ENCODE measurements around the gene DDAH1. TPM values are rescaled to one million over a fixed set of nuclear protein-coding genes. Genes with fewer than 3 reads are reported as not detected.

The DDAH1 gene
- total RNA-seq, 1 donor from 2014 or later: 12.0 TPM

DNA sequence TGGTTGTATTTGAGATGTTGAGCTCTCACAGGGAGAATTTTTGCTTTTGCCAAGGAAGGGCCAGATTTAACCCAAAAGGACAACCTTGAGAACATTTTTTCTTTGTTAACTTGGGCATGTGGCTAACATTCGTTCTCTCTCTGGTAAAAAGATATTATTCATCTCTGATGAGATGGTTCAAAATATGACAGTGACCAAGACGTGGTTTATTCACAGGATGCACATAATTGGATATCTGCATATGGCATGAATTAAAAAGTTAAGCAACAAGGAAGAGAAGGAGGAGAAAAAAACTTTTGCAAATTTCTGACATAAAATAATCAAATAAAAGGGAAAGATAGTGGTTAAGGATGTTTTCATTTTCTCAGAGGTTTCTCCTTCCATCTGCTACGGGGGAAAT lies 145.5 kb downstream of the DDAH1 start:
- Histone ChIP-seq H3K4me3 (ENCODE audit: low read length in 3 of 3) (no peak overlapping the region), H3K36me3 (ENCODE audit: control insufficient read depth in 3 of 3, insufficient read depth in 3 of 3, low read length in 3 of 3) (no peaks in the 10 kb centered on the region), H3K27ac (ENCODE audit: low read depth, low read length) (no peak overlapping the region), H3K9me3 (ENCODE audit: control insufficient read depth in 3 of 3, low read length in 3 of 3) (no peaks in the 10 kb centered on the region), H3K9ac (ENCODE audit: low read depth in 1 of 3, low read length in 3 of 3) (no peak overlapping the region), H3K4me1 (ENCODE audit: control insufficient read depth in 3 of 3, insufficient read depth in 3 of 3, low read length in 3 of 3) (peaks cover 11 to 17% (median 15%) of the 10 kb centered on the region in 3 donors), H3K27me3 (ENCODE audit: control insufficient read depth in 3 of 3, insufficient read depth in 3 of 3, low read length in 3 of 3) (no peaks in the 10 kb centered on the region)

DNA sequence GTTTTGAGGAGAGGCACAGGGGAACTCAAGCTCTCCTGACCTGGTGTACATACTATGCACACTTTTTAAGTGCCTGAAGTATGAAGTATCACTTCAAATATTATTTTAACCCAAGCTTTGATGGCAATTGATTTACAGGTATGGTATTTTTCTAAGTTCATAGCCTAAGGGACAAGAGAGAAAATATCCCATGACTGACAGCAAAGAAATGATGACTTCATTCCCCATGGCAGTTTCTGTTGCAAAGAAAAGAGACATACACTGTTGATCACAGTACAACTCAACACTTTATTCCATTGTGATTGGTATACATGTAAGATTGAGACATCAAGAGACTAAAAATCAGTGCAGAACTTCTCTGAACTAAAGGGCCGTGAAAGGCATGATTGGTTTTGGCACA lies 146.7 kb downstream of the DDAH1 start:
- Histone ChIP-seq H3K4me3 (ENCODE audit: low read length in 3 of 3) (no peak overlapping the region), H3K4me1 (ENCODE audit: control insufficient read depth in 3 of 3, insufficient read depth in 3 of 3, low read length in 3 of 3) (peaks cover 20 to 29% (median 25%) of the 10 kb centered on the region in 3 donors), H3K9ac (ENCODE audit: low read depth in 1 of 3, low read length in 3 of 3) (no peak overlapping the region), H3K9me3 (ENCODE audit: control insufficient read depth in 3 of 3, low read length in 3 of 3) (no peaks in the 10 kb centered on the region), H3K27ac (ENCODE audit: low read depth, low read length) (no peak overlapping the region), H3K36me3 (ENCODE audit: control insufficient read depth in 3 of 3, insufficient read depth in 3 of 3, low read length in 3 of 3) (no peaks in the 10 kb centered on the region), H3K27me3 (ENCODE audit: control insufficient read depth in 3 of 3, insufficient read depth in 3 of 3, low read length in 3 of 3) (no peaks in the 10 kb centered on the region)

DNA sequence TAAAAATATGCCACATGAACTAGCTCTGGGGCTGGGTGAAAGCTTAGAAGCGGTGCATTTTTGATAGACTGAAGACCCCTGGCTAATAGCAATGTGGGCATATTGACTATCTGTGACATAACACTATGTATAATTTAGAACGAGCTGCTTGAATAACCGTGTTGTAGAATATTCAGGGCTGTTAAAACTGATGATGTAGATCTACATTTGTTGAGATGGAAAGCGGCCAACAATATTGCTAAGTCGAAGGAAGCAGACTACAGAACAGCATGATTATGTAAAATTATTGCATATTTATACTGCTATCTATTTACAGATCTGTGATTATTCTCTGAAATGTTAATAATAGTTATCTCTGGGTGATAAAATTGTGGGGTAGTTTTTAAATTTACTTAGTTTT lies 147.4 kb downstream of the DDAH1 start:
- Histone ChIP-seq H3K4me3 (ENCODE audit: low read length in 3 of 3) (no peak overlapping the region), H3K9me3 (ENCODE audit: control insufficient read depth in 3 of 3, low read length in 3 of 3) (no peaks in the 10 kb centered on the region), H3K9ac (ENCODE audit: low read depth in 1 of 3, low read length in 3 of 3) (no peak overlapping the region), H3K27me3 (ENCODE audit: control insufficient read depth in 3 of 3, insufficient read depth in 3 of 3, low read length in 3 of 3) (no peaks in the 10 kb centered on the region), H3K27ac (ENCODE audit: low read depth, low read length) (no peak overlapping the region), H3K36me3 (ENCODE audit: control insufficient read depth in 3 of 3, insufficient read depth in 3 of 3, low read length in 3 of 3) (no peaks in the 10 kb centered on the region), H3K4me1 (ENCODE audit: control insufficient read depth in 3 of 3, insufficient read depth in 3 of 3, low read length in 3 of 3) (peaks cover 20 to 29% (median 28%) of the 10 kb centered on the region in 3 donors)

DNA sequence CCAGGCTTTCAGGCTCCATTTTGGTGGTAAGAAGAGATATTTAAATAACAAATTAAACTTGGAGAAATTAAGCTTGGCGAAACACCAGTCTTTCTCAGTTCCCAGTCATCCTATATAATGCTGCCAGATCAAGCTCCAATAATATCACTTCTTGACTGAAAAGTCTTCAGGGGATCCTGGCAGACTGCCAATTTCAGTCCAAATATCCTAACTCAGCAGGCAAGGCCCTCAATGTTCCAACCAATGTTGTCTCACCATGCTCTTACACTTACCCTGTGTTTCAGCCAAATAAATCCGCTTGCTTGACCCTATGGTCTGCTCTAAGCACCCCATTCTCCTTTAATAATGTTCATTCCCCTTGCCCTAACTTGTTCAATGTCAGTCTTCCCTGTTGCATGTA lies 148.6 kb downstream of the DDAH1 start:
- peak overlapping the region; percentile 90 for H3K27ac ChIP-seq (ENCODE audit: low read depth, low read length)
- peaks cover 20 to 33% (median 29%) of the 10 kb centered on the region in 3 donors for H3K4me1 ChIP-seq (ENCODE audit: control insufficient read depth in 3 of 3, insufficient read depth in 3 of 3, low read length in 3 of 3)
- no peaks in the 10 kb centered on the region for H3K9me3 ChIP-seq (ENCODE audit: control insufficient read depth in 3 of 3, low read length in 3 of 3)
- no peaks in the 10 kb centered on the region for H3K36me3 ChIP-seq (ENCODE audit: control insufficient read depth in 3 of 3, insufficient read depth in 3 of 3, low read length in 3 of 3)
- no peak overlapping the region for H3K9ac ChIP-seq (ENCODE audit: low read depth in 1 of 3, low read length in 3 of 3)
- no peak overlapping the region for H3K4me3 ChIP-seq (ENCODE audit: low read length in 3 of 3)
- no peaks in the 10 kb centered on the region for H3K27me3 ChIP-seq (ENCODE audit: control insufficient read depth in 3 of 3, insufficient read depth in 3 of 3, low read length in 3 of 3)

DNA sequence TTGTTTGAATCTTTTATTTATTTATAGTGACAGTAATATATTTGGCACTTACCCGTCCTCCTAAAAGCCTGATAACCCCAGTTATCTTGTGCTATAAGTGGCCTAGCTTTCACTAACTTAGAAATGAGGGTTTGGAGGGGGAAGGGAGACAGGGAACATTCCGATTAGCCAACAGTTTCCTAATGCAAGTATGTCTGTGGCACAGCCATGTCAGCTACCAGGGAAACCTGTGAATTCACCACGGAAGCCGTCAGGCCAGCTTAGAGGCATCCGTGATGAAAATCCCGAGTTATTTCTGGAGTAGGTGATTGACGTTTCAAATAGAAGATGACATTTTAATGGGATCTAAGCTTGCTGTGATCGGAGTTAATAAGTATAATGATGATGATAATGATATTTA lies 149.2 kb downstream of the DDAH1 start:
- Histone ChIP-seq H3K4me1 (ENCODE audit: control insufficient read depth in 3 of 3, insufficient read depth in 3 of 3, low read length in 3 of 3) (peaks cover 20 to 33% (median 29%) of the 10 kb centered on the region in 3 donors), H3K4me3 (ENCODE audit: low read length in 3 of 3) (no peak overlapping the region), H3K36me3 (ENCODE audit: control insufficient read depth in 3 of 3, insufficient read depth in 3 of 3, low read length in 3 of 3) (no peaks in the 10 kb centered on the region), H3K27me3 (ENCODE audit: control insufficient read depth in 3 of 3, insufficient read depth in 3 of 3, low read length in 3 of 3) (no peaks in the 10 kb centered on the region), H3K27ac (ENCODE audit: low read depth, low read length) (peak overlapping the region; percentile 90), H3K9me3 (ENCODE audit: control insufficient read depth in 3 of 3, low read length in 3 of 3) (no peaks in the 10 kb centered on the region), H3K9ac (ENCODE audit: low read depth in 1 of 3, low read length in 3 of 3) (peak overlapping the region in 1 of 3 donors; percentile 15)

DNA sequence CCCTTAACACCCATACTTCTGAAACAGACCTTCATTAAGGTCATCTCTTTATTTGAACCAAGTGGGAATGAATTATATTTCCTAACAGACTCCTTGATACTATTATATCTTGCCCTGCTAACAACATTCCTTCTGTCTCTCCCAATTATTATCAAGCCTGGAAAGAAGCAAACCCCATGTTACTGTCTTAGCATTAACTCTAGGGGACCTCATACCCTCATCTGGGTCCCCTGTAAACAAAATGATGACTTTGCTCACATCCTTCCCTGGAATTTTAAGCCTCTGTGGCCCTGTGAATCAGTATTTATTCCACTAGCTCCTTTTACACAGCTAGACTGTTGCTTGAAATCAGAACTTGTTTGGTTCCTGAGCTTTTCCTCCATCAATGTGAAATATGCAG lies 150.2 kb downstream of the DDAH1 start:
- no peak overlapping the region for H3K9ac ChIP-seq (ENCODE audit: low read depth in 1 of 3, low read length in 3 of 3)
- H3K27me3 ChIP-seq (ENCODE audit: control insufficient read depth in 3 of 3, insufficient read depth in 3 of 3, low read length in 3 of 3): no peaks in the 10 kb centered on the region
- peak overlapping the region; percentile 90 for H3K27ac ChIP-seq (ENCODE audit: low read depth, low read length)
- no peaks in the 10 kb centered on the region for H3K9me3 ChIP-seq (ENCODE audit: control insufficient read depth in 3 of 3, low read length in 3 of 3)
- H3K4me1 ChIP-seq (ENCODE audit: control insufficient read depth in 3 of 3, insufficient read depth in 3 of 3, low read length in 3 of 3): peaks cover 20 to 33% (median 27%) of the 10 kb centered on the region in 3 donors
- H3K36me3 ChIP-seq (ENCODE audit: control insufficient read depth in 3 of 3, insufficient read depth in 3 of 3, low read length in 3 of 3): no peaks in the 10 kb centered on the region
- no peak overlapping the region for H3K4me3 ChIP-seq (ENCODE audit: low read length in 3 of 3)

DNA sequence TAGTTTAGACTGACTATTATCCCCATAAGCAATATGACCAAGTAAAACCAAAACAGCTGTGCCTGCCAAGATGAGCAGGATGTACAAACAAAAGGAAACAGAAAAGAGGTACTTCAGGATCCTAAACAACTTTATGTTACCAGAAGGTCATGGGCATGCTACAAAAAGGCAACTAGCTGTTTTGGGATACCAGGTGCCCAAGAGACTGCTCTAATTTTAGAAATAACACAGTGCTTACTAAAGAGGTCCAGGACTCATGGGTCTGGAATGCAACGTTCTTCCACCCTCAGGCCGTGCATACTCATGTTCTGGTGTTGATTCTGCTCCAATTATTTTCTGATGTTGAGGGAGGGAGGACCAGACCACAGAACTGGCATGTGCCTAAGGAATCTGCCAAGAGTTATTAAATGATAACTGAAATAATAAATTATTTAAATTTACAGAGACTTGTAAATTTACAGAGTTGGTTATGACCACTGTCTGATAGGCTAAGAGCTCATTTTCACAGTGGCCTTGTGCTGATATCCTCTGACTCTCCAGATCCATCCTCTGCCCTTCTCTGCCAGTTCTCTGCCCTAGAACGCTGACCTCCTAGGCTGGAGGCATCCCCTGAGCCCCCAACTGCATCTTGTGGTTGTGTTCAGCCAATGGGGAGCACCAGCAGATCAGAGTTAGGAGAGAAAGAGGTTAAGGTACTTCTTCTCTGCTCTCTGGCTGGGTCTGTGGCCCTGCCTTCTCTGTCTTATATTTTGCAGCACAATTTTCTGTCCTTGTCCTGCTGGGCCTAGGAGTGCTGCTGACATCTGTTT lies 150.9 kb downstream of the DDAH1 start:
- H3K9ac ChIP-seq (ENCODE audit: low read depth in 1 of 3, low read length in 3 of 3): no peak overlapping the region
- no peaks in the 10 kb centered on the region for H3K9me3 ChIP-seq (ENCODE audit: control insufficient read depth in 3 of 3, low read length in 3 of 3)
- H3K27ac ChIP-seq (ENCODE audit: low read depth, low read length): peak overlapping the region; percentile 90
- peaks cover 20 to 33% (median 27%) of the 10 kb centered on the region in 3 donors for H3K4me1 ChIP-seq (ENCODE audit: control insufficient read depth in 3 of 3, insufficient read depth in 3 of 3, low read length in 3 of 3)
- no peaks in the 10 kb centered on the region for H3K27me3 ChIP-seq (ENCODE audit: control insufficient read depth in 3 of 3, insufficient read depth in 3 of 3, low read length in 3 of 3)
- no peak overlapping the region for H3K4me3 ChIP-seq (ENCODE audit: low read length in 3 of 3)
- no peaks in the 10 kb centered on the region for H3K36me3 ChIP-seq (ENCODE audit: control insufficient read depth in 3 of 3, insufficient read depth in 3 of 3, low read length in 3 of 3)

DNA sequence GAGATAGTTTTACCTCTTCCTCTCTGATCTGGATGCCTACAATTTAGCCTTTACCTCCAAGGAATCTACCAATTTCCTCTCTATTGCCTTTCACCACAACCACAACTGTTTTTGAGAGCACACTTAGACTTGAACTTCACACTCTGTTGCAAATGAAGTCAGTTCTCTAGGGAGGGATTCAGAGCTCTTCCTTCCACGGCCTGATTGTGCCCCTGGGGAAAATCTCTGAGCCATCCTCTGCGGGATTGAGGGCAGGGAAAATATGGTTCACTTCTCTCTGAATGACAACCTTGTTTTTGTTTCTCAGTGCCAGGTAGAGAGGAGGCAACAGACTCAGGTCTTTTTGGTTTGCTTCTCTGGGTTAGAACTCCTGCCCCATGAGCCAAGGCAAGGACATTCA lies 153.1 kb downstream of the DDAH1 start:
- peaks cover 26 to 42% (median 30%) of the 10 kb centered on the region in 3 donors for H3K4me1 ChIP-seq (ENCODE audit: control insufficient read depth in 3 of 3, insufficient read depth in 3 of 3, low read length in 3 of 3)
- no peaks in the 10 kb centered on the region for H3K36me3 ChIP-seq (ENCODE audit: control insufficient read depth in 3 of 3, insufficient read depth in 3 of 3, low read length in 3 of 3)
- no peaks in the 10 kb centered on the region for H3K9me3 ChIP-seq (ENCODE audit: control insufficient read depth in 3 of 3, low read length in 3 of 3)
- no peak overlapping the region for H3K27ac ChIP-seq (ENCODE audit: low read depth, low read length)
- no peak overlapping the region for H3K4me3 ChIP-seq (ENCODE audit: low read length in 3 of 3)
- H3K9ac ChIP-seq (ENCODE audit: low read depth in 1 of 3, low read length in 3 of 3): no peak overlapping the region
- no peaks in the 10 kb centered on the region for H3K27me3 ChIP-seq (ENCODE audit: control insufficient read depth in 3 of 3, insufficient read depth in 3 of 3, low read length in 3 of 3)

DNA sequence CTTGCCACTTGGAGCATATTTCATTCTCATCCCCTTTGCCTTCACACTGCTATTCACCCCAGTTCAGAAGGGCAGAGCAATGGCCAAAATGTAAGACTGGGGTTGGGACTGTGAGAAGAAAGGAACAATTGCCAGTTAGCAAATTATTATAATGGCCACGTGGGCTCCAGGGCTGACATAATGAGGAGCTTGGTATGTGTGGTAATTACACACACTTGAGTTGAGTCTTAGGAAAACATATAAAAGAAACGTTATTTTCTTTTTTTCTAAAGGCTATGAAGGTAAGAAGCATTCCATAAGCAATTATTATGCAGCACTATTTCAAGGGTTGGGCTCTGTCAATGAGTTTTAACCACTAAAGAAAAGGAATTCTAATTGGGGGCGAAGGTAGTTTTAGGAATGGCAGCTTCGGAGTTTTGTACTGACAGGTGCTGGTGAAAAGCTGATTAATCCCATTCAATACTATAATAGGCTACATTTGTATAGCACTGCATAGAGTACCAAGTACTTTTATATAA lies 156.1 kb downstream of the DDAH1 start:
- no peak overlapping the region for H3K27ac ChIP-seq (ENCODE audit: low read depth, low read length)
- no peak overlapping the region for H3K4me3 ChIP-seq (ENCODE audit: low read length in 3 of 3)
- no peaks in the 10 kb centered on the region for H3K9me3 ChIP-seq (ENCODE audit: control insufficient read depth in 3 of 3, low read length in 3 of 3)
- H3K36me3 ChIP-seq (ENCODE audit: control insufficient read depth in 3 of 3, insufficient read depth in 3 of 3, low read length in 3 of 3): no peaks in the 10 kb centered on the region
- no peak overlapping the region for H3K9ac ChIP-seq (ENCODE audit: low read depth in 1 of 3, low read length in 3 of 3)
- H3K4me1 ChIP-seq (ENCODE audit: control insufficient read depth in 3 of 3, insufficient read depth in 3 of 3, low read length in 3 of 3): peaks cover 9 to 24% (median 9%) of the 10 kb centered on the region in 3 donors
- H3K27me3 ChIP-seq (ENCODE audit: control insufficient read depth in 3 of 3, insufficient read depth in 3 of 3, low read length in 3 of 3): no peaks in the 10 kb centered on the region
